GM19193 (cell line): ENCODE data around the gene RAB40C.
A peak's percentile ranks its signal among the peaks of the same experiment; 100 is the strongest.

ENCODE experiments used
- POLR2A ChIP-seq: IDR thresholded peaks from 4 replicates; pipeline ENCODE4 v1.6.1; 2011; ENCODE audit not compliant: insufficient read depth, insufficient read length; ENCODE audit errors: extremely low read depth

Gene RAB40C

DNA sequence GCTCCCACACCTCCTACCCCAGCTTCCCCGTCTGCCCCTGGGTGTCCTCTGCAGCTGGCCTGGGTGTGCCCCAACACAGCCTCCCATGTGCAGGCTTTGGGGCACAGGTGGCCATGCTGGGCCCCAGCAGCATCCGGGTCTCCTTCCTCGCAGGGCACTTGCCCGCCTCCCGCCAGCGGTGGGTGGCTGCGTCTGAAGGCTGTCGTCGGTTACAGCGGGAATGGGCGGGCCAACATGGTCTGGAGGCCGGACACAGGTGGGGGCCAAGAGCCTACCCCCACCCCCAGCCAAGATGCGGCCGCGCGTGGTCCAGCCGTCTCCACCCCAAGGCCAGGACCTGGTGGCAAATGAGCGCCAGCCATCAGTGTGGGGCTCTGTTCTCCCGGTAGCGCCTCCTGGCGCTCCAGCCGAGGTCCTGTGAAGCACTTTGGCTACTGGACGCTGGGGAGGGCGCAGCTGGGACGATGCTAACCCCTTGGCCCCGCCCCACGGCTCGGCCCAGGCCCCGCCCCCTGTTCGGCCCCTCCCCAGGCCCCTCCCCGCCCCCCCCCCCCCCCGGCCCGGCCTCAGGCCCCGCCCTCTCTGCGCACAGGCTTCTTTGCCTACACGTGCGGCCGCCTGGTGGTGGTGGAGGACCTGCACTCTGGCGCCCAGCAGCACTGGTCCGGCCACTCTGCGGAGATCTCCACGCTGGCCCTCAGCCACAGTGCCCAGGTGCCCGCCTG, 70.8 kb downstream of the RAB40C start:
- no peak for TF ChIP-seq POLR2A

DNA sequence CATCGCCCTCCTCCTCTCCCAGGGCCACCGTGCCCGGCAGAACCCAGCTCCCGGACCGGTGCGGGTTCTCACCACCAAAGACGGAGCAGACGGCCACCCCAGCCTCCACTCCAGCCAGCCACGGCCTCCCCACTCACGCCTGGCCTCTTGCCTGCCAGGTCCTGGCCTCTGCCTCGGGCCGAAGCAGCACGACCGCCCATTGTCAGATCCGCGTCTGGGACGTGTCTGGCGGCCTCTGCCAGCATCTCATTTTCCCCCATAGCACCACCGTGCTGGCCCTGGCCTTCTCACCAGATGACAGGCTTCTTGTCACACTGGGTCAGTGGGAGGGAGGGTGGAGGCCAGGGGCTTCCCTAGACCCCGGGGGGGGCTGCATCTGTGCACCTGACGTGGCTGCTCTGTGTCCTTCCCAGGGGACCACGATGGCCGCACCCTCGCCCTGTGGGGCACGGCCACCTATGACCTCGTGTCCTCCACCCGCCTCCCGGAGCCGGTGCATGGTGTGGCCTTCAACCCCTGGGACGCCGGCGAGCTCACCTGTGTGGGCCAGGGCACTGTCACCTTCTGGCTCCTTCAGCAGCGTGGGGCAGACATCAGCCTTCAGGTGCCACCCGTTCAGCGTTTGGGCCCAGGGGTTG, 71.4 kb downstream of the RAB40C start:
- no peak for TF ChIP-seq POLR2A

DNA sequence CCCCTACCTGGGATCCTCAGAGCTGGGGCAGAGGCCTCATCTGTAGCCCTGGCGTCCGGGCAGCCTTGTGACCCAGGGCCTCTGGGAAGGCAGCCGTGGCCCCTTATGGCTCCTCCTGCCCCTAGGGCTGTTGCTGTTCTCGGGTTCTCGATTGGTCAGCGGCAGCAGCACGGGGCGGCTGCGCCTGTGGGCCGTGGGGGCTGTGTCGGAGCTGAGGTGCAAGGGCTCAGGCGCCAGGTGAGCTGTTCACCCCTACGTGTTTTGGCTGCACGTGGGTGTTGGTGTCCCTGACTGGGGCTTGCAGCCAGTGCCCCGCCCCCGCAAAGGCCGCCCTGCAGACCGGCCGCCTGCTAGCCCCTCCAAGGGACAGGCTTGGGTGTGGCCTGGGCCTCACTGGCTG, 72.2 kb downstream of the RAB40C start:
- no peak for TF ChIP-seq POLR2A

DNA sequence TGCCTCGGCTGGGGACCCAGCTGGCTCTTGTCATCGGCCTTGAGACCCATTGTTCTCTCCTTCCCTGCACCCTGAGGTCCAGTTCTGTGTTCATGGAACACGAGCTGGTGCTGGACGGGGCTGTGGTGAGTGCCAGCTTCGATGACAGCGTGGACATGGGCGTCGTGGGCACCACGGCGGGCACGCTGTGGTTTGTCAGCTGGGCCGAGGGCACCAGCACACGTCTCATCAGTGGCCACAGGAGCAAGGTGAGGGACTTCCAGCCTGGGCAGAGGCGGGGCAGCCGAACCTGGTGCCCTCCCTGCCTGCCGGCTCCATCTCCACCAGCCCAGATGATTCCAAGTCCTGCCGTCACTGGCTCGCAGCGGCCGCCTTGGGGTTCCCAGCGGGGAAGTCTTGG, 72.7 kb downstream of the RAB40C start:
- TF ChIP-seq POLR2A: no peak

DNA sequence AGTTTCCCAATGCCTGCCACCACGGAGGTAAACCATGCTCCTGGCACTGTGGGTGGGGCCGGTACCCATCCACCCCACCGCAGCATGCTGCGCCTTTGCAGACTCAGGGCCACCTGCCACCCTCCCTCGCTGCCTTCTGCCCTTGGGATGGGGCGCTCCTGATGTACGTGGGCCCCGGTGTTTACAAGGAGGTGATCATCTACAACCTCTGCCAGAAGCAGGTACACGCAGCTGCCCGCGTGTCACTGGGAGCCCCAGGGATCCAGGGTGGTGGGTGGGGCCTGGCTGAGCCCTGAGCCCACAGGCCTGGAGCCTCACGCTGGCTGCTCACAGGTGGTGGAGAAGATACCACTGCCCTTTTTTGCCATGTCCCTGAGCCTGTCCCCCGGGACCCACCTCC, 76.7 kb downstream of the RAB40C start:
- no peak for TF ChIP-seq POLR2A

DNA sequence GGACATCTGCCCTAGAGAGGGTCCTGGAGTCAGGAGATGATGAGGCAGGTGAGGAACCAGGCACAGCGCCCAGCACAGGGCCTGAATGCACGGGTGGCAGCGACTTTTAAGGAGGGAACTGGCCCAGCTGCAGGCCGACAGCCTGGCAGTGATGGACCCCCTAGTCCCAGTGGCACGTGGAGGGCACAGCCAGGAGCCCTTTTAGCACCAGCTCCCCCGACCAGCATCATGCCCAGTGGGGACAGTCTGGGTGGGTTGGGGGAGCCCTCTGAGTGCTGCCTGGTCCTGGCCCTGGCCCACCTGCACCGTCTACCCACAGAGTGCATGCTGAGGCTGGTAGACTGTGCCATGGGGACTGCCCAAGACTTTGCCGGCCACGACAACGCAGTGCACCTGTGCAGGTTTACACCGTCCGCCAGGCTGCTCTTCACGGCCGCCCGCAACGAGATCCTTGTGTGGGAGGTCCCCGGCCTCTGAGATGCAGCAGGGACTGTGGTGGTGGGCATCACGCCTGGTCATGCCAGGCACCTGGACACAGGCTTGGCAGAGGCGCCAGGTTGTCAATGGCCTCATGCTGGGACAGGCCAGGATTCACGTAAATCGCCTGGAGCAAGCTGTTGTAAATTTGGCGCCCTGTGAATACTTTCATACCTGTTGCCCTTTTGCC, 77.4 kb downstream of the RAB40C start:
- no peak for TF ChIP-seq POLR2A

DNA sequence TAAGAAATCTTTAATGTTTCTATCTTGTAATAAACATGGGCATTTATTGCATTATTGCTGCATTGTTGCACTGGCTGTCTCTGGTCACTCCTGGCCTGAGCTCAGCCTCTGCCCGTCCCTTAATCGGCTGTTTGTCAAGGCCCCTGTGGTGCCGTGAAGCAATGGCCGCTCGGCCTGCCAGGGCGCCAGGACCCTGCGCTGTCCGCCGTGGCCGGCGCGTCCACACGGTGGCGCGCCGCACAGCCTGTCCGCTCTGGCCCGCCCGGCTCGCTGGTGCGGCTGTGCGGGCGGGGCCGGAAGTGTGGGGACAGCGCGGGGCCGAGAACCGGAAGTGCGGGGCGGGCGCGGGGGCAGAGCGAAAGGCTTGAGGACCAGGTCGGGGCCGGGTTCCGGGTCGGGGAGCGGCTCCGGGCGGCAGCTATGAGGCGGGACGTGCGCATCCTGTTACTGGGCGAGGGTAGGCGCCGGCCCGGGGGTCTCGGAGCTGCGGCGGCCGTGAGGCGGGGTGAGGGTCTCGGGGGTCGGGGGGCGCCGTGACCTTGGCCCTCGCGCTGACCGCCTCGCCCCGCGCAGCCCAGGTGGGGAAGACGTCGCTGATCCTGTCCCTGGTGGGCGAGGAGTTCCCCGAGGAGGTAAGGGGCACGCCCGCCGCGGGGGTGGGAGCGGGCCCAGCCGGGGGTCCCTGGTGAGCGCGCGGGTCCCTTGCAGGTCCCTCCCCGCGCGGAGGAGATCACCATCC, 78.1 kb downstream of the RAB40C start, which contains the start of gene RHOT2:
Gene RHOT2 (plus strand): TSS at position 353 of the 739 bp plus-strand sequence. CDS start 68 bp downstream, at position 421.
- peak; percentile 89 for TF ChIP-seq POLR2A

DNA sequence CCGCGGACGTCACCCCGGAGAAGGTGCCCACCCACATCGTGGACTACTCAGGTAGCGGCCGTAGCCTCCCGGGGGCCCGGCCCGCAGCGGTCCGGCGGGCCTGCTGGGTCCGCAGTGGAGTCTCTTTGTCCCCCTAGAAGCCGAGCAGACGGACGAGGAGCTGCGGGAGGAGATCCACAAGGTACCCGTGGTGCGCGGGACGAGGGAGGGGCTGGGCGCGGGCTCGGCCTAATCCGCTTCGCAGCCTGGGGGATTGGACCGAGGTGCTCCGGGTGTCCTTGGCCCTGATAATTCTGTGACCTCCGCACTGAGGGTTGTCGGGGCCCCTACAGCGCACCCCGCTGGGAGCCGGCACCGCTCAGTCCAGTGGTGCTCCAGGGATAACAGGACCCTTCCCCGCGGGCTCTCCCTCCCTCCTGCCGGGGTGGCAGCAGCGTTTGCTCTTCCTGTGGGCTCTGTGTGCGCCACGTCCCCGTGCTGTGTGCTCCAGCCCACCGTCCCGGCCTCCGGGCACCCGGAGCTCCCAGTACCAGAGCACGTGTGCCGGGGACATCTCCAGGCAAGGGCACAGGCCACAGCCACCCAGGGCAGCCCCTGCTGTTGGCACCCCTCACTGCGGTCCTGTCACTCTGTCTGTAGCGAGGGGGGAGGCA, 78.8 kb downstream of the RAB40C start:
- TF ChIP-seq POLR2A: no peak

DNA sequence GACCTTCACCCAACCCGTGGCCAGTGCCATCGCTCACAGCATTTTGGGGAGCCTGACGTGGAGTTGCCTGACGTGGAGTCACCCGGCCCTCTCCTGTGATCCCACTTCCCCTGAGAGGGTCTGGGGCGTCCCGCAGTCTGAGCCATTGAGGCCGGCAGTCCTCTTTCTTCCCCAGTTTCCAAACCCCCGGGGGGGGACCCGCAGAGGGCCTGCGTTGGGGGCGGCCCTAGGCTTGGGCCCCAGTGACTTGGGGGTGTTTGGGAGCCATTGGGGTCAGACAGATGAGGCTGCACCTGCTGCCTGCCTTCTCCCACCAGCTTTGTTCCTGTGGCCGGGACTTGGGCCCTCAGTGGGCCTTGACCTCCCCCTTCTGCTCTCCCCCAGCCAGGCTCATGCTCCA, 79.8 kb downstream of the RAB40C start:
- no peak for TF ChIP-seq POLR2A

DNA sequence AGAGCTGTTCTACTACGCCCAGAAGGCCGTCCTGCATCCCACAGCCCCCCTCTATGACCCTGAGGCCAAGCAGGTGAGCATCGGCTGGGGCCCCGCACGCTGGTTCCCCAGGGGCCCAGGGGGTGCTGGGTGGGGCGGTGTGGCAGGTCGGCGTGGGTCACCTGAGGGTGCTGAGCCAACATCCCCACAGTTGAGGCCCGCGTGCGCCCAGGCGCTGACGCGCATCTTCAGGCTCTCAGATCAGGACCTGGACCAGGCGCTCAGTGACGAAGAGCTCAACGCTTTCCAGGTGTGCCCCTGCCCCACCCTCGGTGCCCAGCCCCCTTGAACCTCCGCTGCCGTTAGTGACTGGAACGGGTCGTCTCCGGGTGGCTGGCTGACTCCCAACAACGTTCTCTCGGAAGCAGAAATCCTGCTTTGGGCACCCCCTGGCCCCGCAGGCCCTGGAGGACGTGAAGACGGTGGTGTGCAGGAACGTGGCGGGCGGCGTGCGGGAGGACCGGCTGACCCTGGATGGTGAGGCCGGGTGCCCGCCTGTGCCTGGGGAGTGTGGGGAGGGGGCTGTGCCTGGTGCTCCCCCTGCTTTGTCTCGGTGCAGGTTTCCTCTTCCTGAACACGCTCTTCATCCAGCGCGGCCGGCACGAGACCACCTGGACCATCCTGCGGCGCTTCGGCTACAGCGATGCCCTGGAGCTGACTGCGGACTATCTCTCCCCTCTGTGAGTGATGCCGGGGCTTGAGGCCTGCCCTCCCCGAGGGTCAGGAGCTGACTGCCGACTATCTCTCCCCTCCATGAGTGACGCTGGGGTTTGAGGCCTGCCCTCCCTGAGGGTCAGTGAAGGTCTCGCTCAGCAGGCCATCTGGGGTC, 80.9 kb downstream of the RAB40C start:
- no peak for TF ChIP-seq POLR2A

DNA sequence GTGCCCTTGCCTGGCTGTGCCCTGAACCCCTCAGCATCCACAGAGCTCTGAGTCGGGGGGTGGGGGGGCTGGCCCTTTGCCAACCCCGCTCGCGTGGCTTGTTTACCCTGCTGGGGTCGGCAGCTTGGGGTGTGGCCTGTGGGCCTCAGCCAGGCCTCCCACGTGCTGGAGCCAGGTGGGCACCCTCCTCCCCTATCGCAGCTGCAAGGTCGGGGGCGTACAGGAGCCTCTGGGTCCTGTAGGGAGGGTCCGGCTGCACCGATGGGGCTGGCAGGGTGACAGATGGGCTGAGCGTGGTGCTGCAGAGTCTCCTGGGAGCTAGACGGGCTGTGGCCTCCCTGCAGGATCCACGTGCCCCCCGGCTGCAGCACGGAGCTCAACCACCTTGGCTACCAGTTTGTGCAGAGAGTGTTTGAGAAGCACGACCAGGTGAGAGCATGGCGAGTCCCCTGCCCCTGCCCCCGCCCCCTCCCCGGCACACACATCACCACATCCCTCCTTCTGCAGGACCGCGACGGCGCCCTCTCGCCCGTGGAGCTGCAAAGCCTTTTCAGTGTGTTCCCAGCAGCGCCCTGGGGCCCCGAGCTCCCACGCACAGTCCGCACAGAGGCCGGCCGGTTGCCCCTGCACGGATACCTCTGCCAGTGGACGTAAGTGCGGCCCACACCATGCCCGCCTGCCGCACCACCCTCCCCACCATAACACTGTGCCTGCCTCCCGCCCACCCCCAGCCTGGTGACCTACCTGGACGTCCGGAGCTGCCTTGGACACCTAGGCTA, 81.7 kb downstream of the RAB40C start:
- TF ChIP-seq POLR2A: no peak

DNA sequence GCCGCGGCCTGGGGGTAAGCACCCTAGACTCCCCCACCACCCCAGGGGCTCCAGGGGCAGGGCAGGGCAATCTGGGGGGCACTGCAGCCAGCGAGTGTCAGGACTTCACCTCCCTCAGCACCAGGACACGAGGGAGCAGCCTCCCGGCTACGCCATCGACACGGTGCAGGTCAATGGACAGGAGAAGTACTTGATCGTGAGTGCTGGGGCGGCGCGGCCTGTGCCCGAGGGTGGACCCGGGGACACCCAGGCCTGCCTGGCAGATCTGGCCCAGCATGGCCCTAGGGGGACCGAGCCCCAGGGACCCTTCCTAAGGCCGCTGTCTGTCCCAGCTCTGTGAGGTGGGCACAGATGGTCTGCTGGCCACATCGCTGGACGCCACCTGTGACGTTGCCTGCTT, 82.5 kb downstream of the RAB40C start:
- TF ChIP-seq POLR2A: no peak

DNA sequence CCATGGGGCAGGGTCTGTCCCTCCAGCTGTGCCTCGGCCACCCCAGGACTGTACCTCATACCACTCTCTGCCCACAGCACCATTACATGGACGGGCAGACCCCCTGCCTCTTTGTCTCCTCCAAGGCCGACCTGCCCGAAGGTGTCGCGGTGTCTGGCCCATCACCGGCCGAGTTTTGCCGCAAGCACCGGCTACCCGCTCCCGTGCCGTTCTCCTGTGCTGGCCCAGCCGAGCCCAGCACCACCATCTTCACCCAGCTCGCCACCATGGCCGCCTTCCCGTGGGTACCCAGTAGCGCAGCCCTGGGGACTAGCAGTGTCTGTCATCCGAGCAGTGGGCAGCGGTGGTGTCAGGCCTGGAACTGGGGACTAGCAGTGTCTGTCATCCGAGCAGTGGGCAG, 83.0 kb downstream of the RAB40C start:
- no peak for TF ChIP-seq POLR2A

DNA sequence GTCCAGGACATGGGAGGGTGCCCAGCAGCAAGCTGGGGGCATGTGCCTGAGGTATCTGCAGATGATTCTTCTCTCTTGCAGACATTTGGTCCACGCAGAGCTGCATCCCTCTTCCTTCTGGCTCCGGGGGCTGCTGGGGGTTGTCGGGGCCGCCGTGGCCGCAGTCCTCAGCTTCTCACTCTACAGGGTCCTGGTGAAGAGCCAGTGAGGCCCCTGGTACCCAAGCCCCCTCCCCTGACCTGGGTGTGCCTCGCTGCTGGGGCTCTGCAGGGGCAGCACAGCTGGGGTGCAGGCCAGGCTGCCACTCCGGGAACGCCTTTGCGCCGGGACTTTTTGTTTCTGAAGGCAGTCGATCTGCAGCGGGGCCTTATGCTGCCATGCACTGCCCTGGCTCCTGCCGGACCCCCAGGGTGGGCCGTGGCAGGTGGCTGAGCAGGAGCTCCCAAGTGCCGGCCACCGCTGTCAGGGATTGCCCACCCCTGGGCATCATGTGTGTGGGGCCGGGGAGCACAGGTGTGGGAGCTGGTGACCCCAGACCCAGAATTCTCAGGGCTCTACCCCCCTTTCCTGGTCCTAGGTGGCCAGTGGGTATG, 83.6 kb downstream of the RAB40C start:
- no peak for TF ChIP-seq POLR2A
